ENCODE measurements around the gene NUTM2G.
"Not testable (repeated sequence)": the region's sequence is repeated elsewhere in the genome, so short reads cannot be mapped to it uniquely, and the experiment has no call there.

DNA sequence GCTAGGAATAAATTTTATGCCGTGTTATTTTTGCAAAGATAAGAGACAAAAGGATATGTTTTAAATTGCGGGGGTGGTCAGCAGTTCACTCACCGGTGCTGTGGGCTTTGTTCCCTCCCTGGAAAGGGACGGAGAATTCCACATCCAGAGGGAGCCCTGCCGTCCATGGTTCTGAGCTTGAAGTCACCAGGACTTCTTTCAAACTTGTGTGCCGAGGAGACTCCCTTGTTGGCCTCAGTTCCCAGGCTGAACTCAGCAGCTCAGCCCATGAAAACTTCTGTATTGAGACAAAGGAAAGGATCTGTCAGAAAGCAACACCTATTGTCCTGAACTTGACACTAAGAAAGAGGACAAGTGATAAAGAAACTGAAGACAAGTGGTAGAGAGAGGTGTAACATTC lies 10.1 kb upstream of the NUTM2G start:
- TF ChIP-seq, protein P1, sequence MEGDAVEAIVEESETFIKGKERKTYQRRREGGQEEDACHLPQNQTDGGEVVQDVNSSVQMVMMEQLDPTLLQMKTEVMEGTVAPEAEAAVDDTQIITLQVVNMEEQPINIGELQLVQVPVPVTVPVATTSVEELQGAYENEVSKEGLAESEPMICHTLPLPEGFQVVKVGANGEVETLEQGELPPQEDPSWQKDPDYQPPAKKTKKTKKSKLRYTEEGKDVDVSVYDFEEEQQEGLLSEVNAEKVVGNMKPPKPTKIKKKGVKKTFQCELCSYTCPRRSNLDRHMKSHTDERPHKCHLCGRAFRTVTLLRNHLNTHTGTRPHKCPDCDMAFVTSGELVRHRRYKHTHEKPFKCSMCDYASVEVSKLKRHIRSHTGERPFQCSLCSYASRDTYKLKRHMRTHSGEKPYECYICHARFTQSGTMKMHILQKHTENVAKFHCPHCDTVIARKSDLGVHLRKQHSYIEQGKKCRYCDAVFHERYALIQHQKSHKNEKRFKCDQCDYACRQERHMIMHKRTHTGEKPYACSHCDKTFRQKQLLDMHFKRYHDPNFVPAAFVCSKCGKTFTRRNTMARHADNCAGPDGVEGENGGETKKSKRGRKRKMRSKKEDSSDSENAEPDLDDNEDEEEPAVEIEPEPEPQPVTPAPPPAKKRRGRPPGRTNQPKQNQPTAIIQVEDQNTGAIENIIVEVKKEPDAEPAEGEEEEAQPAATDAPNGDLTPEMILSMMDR (conservative IDR thresholded peaks at IDR 0.05) = not testable (repeated sequence)
- not testable (repeated sequence) for TF ChIP-seq EZH2 (IDR thresholded peaks at IDR 0.05; ENCODE audit: low read depth)

Measured in PC-9 (cell line).